Stimulated activated CD4-positive, alpha-beta T cell treated with anti-CD3 and anti-CD28 coated beads, Interleukin-1b, Interleukin-23, amount 100 ng/mL, for 1 hour (primary cell): ENCODE data around the gene IKZF3.
A peak's percentile ranks its signal among the peaks of the same experiment; 100 is the strongest.

Experiments
- DNase-seq, 2 donors: peaks; one replicate each; pipeline ENCODE4 v3.0.0-alpha.2; 2020; ENCODE audit warnings: low read depth in 2 of 2

IKZF3 gene

GRCh38 chr17:39818358-39819000 is 45.6 kb downstream of the IKZF3 start:
- no peak for DNase-seq

GRCh38 chr17:39816272-39816671 is 47.8 kb downstream of the IKZF3 start:
- DNase-seq = no peak

DNA sequence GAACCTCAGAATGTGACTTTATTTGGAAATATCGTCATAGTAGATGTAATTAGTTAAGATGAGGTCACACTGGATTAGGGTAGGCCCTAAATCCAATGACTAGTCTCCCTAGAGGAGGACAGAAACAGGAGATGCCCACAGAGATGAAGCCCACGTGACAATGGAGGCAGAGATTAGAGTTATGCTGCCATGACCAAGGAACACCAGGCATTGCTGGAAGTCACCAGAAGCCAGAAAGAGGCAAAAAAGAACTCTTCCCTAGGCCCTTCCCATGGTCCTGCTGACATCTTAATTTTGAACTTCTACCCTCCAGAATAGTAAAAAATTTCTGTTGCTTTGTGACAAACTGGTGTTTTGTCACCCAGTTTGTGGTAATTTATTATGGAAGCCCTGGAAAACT is 49.6 kb downstream of the IKZF3 start:
- no peak for DNase-seq

DNA sequence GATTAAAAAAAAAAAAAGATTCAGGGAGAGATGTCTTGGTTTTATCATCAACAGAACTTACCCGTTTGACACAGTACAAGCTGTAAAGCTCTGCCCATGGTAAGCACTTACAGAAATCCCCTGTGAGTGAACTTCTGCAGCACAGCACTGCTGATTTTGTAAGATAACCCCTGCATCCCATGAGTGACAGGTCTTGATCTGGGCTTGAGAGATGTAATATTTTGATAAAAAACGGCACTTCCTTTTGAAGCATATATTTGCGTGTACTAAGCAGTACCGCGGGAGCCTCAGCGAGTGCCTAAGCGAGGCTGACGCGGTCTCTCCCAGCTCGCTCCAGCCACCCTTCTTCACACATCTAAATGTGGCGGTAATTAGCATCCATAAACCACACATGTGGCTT is 50.5 kb downstream of the IKZF3 start:
- peak in 1 of 2 donors; percentile 30 for DNase-seq

DNA sequence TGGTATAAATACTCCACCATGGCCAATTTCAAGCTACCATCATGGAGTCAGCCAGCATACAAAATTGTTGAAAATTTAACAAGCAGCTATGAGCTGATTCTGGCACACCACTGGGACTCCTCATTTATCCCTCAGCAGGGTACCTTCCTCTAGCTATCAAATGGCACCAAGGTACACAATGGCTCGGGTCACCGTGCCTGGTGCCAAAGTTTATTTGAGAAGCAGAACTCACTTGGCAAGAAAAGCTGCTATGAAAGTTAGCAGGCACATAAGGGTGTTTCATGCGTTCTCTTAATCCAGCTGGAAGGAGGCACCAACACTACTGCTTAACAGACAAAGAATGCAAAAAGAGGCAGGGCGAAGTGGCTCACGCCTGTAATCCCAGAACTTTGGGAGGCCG is 51.6 kb downstream of the IKZF3 start:
- no peak for DNase-seq

DNA sequence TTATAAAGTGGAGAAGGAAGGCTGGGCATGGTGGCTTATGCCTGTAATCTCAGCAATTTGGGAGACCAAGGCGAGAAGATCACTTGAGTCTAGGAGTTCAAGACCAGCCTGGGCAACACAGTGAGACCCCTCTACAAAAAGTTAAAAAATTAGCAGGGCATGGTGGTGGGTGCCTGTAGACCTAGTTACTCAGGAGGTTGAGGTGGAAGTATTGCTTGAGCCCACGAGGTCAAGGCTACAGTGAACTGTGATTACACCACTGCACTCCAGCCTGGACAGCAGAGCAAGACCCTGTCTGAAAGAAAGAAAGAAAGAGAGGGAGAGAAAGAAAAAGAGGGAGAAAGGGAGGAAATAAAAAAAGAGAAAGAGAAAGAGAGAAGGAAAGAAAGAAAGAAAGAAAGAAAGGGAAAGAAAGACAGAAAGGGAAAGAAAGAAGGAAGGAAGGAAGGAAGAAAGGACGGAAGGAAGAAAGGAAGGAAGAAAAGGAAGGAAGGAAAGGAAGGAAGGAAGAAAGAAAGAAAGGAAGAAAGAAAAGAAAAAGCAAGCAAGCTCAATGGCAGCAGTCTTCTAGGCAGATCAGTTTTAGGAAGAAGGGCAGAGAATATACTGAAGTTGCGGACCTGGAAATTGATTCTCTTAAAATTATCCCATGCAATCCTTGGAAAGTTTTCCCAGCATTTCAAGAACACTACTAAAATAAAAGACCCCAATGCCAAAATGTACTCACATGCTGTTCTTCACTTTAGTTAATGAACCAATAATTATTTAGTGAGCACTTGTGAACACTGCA is 53.0 kb downstream of the IKZF3 start:
- DNase-seq = no peak

DNA sequence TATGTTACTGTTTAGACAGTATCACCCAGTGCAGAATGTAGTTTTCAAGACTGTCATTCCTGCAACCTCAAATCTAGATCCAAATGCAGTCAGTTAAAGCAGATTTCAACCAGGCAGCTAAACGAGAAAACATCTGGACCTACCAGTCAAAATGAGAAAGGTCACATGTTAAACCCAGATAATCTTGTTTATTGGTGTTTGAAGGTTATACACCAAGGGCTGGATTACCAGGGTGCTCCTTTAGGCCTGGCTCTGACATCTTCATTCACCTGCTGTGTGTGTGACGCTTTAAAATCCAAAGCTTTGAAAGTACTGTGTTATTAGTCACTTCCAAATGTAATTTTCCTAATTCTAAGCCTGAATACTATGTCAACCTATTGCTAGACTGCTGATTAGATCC is 54.9 kb downstream of the IKZF3 start:
- DNase-seq = no peak

DNA sequence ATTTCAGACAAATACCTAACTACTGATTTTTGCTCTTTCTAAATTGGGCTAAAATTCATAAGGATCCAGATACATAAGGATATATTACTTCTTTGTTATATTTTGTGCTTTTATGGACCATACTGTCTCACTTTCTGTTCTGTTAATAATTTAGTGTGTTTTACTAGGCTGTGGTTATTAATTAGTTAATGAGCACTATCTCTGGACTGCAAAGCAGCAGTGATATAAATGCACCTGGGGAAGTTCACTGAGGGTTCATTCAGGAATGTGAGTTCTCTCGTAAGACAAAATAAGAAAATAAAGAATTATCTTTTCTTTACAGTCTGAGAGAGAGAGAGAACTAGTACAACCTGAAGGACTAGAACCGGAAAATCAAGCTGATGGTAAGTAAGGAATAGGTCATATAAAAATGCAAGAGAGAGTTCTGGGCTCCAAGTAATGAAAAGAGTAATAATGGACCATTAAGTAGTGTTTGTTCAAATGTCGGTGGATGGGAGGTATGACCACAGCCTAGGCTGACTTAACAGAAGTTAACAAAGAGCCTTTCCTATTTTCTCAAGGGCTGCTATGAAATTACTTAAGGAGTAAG is 55.6 kb downstream of the IKZF3 start:
- no peak for DNase-seq

- DNase-seq = no peak
These were observed 59.3 kb downstream of the IKZF3 start for GRCh38 chr17:39804839-39805238.

GRCh38 chr17:39801055-39801454 is 63.1 kb downstream of the IKZF3 start:
- no peak for DNase-seq

- peak; percentile 21 to 26 for DNase-seq
These were observed 63.6 kb downstream of the IKZF3 start for GRCh38 chr17:39800540-39800939.

GRCh38 chr17:39799395-39799794 is 64.7 kb downstream of the IKZF3 start:
- no peak for DNase-seq

- no peak for DNase-seq
These were observed 69.7 kb downstream of the IKZF3 start for GRCh38 chr17:39794249-39794970.

DNA sequence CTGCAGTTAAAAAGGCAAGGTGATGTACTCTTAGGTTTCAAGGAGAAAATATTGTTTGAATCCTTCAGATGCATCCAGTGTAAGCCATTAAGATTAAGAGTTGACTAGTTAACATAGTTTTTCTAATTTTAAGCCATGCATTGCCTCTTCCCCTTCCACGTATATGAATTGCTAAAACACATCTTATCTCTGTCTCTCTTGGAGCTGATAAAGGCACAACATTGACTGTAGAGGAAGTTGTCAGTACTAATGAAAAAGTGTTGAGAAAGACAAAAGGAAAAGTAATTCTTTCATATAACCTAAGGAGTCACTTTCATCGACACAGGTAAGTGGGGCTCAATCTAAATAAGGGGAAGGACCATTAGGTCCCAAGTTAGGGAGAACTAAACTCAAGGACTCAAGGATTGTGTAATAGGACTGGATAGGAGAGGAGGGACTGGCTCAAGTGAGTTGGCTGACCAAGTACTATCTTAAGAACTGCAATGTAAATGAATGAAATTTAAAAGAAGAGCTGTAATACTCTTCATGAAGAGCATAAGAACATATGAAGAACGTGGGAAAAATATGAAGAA is 70.7 kb downstream of the IKZF3 start:
- no peak for DNase-seq

DNA sequence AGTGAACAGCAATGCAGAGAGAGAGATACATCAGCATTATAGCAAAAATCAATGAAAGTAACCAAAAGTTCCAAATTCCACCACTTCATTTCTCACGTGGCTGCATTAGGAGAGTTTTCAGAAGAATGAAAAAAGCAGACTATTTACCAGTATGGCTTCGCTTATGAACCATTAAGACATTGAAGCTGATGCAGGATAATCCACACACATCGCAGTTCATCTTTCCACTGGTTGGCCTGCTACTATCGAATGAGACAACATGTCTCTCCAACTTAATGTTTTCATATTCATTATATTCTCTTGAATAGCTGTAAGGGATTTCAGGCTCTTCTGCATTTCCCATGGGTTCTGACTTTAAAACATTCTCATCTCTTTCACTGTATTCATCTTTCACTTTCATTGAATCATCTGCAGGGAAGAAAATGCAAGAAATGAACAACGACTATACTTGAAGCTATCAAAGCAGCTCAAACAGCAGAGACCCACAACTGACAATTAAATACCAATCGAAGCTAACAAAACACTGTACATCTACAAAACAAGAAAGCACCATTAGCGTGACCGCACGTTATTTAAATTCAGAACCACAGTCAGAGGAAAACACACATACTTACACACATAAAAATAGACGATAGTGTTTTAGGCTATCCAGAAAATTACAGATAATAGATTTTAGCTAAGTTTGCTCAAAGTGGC is 71.4 kb downstream of the IKZF3 start:
- DNase-seq = no peak

DNA sequence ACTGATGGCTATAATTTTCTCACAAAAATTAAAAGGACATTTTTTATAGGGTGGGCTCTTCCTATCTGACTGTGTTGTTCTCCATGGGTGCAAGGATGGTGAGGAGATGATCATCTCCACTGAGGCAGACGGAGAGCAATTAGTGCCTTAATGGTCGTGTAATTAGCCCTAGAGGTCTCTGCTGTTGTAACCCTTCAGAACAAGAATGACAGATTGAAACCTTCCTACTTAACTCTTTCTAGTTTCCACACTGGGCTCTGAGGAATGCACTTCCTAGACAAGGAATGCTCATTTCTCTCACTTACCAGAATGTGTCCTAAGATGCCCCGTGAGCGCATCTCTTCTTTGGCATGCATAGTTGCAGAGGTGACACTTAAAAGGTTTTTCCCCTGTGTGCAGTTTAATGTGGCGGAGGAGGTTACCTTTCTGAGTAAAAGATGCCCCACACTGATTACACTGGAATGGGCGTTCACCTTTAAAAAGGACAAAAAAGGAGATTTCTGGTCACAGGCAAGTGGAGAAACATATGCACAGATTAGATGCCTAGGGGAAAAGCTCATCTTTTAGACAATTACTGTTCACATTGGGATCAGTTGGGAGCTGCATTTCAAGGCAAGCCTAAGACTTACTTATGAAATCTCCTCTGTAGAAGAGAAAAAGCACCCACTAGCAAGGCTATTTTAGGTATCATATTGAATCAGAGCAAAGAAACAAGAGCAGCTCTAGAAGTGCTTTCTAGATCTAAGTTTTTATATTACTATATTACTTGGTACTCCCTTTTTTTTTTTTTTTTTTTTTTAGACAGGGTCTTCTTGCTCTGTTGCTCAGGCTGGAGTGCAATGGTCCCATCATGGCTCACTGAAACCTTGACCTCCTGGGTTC is 72.8 kb downstream of the IKZF3 start:
- DNase-seq = no peak

- DNase-seq = no peak
These were observed 76.2 kb downstream of the IKZF3 start for GRCh38 chr17:39787743-39788484.

GRCh38 chr17:39787041-39787440 is 77.1 kb downstream of the IKZF3 start:
- DNase-seq = no peak

DNA sequence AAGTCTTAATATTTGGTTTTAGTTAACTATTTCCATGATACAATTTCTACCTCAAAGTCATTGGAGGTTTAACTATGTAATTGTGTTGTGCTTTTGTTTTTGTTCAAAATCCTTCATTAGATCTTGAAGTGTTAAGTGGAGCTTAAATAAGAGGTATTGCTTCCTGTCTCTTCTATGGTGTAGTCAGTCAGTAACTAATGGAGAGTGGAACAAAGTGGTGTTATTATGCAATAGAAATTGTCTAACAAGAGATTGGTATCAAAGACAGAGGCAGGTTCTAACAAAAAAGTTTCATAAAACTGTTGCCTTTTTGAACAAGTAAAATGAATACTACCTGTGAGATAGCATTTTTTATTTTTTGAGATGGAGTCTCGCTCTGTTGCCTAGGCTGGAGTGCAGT is 81.1 kb downstream of the IKZF3 start:
- DNase-seq = no peak

DNA sequence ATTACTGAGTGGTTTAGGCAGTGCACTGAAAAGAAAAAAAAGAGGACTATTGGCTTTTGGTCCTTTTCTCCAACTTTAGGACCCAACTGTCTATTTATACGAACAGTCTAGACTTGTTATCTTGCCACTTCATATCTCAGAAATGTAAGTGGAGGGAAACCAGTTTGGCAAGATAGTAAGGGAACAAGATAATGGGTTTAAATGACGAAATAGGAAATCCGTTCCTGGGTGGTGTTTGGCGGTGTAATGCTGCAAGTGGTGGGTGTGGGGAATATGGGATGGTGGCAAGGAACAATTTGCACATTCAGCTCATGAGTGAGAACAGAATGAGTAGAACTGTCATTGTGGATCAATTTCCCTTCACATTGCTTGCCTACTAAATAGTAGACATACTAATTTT is 81.6 kb downstream of the IKZF3 start:
- no peak for DNase-seq
